K562 (cell line): ENCODE data around the gene SAMD8. TPM values are rescaled to one million over a fixed set of nuclear protein-coding genes. Genes with fewer than 3 reads are reported as not detected.

Experiments used
- ATAC-seq: fragments of 200-7000 bp; cut with Tn5 transposase; 3 replicates; pipeline ENCODE4 v1.9.1; 2020; ENCODE audit warnings: moderate library complexity
- BruUV-seq: library from RNA; stranded (reverse); fragments of 400-500 nt; replicated peaks from 2 replicates; lab custom pipeline; 2021; lab: Mats Ljungman, UMichigan
- CTCF ChIA-PET: fragments of 300-600 bp; formaldehyde crosslinking; extraction: SDS; loops from one replicate; lab custom pipeline; 2021; ENCODE audit warnings: low intra/inter-chr PET ratio; lab: Yijun Ruan, JAX
- POLR2A ChIA-PET: fragments of 300-600, 350-650 bp; sonication (Branson Sonifier 250); formaldehyde crosslinking; extraction: SDS; loops from one replicate; lab custom pipeline; 2021; ENCODE audit warnings: antibody characterized with exemption, inconsistent platforms; lab: Yijun Ruan, JAX
- DNase-seq, 4 experiments: peaks; one replicate each; pipeline versions ENCODE4 v3.0.0 to v3.0.0-alpha.2; 2011 to 2018; ENCODE audit warnings: low spot score in 3 of 4, mixed read lengths in 3 of 4; ENCODE audit errors: extremely low read depth in 1 of 4
- FAIRE-seq: peaks from 2 replicates; lab custom pipeline; 2011; peaks lifted over from hg19 to GRCh38; lab: Jason Lieb, UNC
- H2AFZ ChIP-seq: 2 replicates; pipeline ENCODE4 v1.6.0; 2011; ENCODE audit warnings: low read depth, low read length, control low read depth, inconsistent platforms
- H3K27ac ChIP-seq: fragments of 200-600 bp; 3 replicates; pipeline ENCODE4 v1.8.0; 2011; ENCODE audit warnings: low read depth, mild to moderate bottlenecking, control low read depth, inconsistent platforms, low read length, moderate library complexity, mixed read lengths; ENCODE audit errors: extremely low read depth
- H3K27me3 ChIP-seq, 2 experiments: fragments of 300-600 bp in 1 of 2; 2 replicates in 1 of 2; 3 replicates in 1 of 2; pipeline versions ENCODE4 v1.6.0 to v1.8.0; 2011; ENCODE audit warnings: inconsistent platforms in 2 of 2, low read length in 2 of 2, mild to moderate bottlenecking in 1 of 2, mixed read lengths in 1 of 2, moderate library complexity in 1 of 2; ENCODE audit not compliant: control insufficient read depth in 2 of 2, insufficient read depth in 2 of 2
- H3K36me3 ChIP-seq: fragments of 300-600 bp; 3 replicates; pipeline ENCODE4 v1.8.0; 2011; ENCODE audit warnings: mild to moderate bottlenecking, low read length, inconsistent platforms; ENCODE audit not compliant: control insufficient read depth, insufficient read depth
- H3K4me1 ChIP-seq, 2 experiments: fragments of 200-600 bp in 1 of 2; replicated peaks in 1 of 2; 2 replicates in 1 of 2; 3 replicates in 1 of 2; pipeline versions ENCODE4 v1.5.1 to v1.8.0; 2011; ENCODE audit warnings: inconsistent platforms in 2 of 2, low read length in 2 of 2, mild to moderate bottlenecking in 1 of 2, mixed read lengths in 1 of 2, moderate library complexity in 1 of 2; ENCODE audit not compliant: control insufficient read depth in 2 of 2, insufficient read depth in 2 of 2
- H3K4me2 ChIP-seq: 2 replicates; pipeline ENCODE4 v1.6.1; 2011; ENCODE audit warnings: low read length, control low read depth, inconsistent platforms, mixed read lengths; ENCODE audit not compliant: insufficient read depth
- H3K4me3 ChIP-seq: fragments of 200-600 bp; sonication (generic), shearing (Covaris generic); 2 replicates; pipeline ENCODE4 v1.5.1; 2016; ENCODE audit warnings: control low read depth, inconsistent platforms
- H3K79me2 ChIP-seq: fragments of 200-600 bp; 3 replicates; pipeline ENCODE4 v1.8.0; 2011; ENCODE audit warnings: low read length, inconsistent platforms; ENCODE audit not compliant: control insufficient read depth, insufficient read depth
- H3K9ac ChIP-seq, 2 experiments: 2 replicates each; pipeline versions ENCODE4 v1.6.0 to v1.6.1; 2011; ENCODE audit warnings: low read depth in 2 of 2, low read length in 2 of 2, control low read depth in 1 of 2, inconsistent platforms in 1 of 2, mild to moderate bottlenecking in 1 of 2, mixed read lengths in 1 of 2; ENCODE audit not compliant: insufficient read depth in 1 of 2
- H3K9me1 ChIP-seq: one replicate; pipeline ENCODE4 v1.6.0; 2011; ENCODE audit warnings: inconsistent platforms, mild to moderate bottlenecking, low read length, moderate library complexity; ENCODE audit not compliant: control insufficient read depth, insufficient read depth
- H3K9me3 ChIP-seq: replicated peaks from 2 replicates; pipeline ENCODE4 v1.5.1; 2011; ENCODE audit warnings: low read depth, low read length, inconsistent platforms; ENCODE audit not compliant: control insufficient read depth, insufficient read depth
- H4K20me1 ChIP-seq: replicated peaks from 2 replicates; pipeline ENCODE4 v1.6.1; 2011; ENCODE audit warnings: low read length, inconsistent platforms, mixed read lengths; ENCODE audit not compliant: control insufficient read depth, insufficient read depth
- ARHGAP35 ChIP-seq: fragments of 450-650 bp; IDR thresholded peaks from 2 replicates; pipeline ENCODE4 v1.6.1; 2018; ENCODE audit not compliant: partially characterized antibody
- ATF1 ChIP-seq, 2 experiments: fragments of 450-650 bp in 1 of 2; IDR thresholded peaks; 2 replicates each; pipeline ENCODE4 v1.6.1; 2016; ENCODE audit warnings: missing compliant biosample characterization in 1 of 2, missing genetic modification characterization in 1 of 2
- ATF6 ChIP-seq: sonication (generic); formaldehyde crosslinking; IDR thresholded peaks from 2 replicates; pipeline ENCODE4 v1.4.0; 2020; ENCODE audit warnings: mild to moderate bottlenecking, missing genetic modification reagents
- BCL6 ChIP-seq: fragments of 250-450 bp; sonication (Bioruptor Pico); IDR thresholded peaks from 2 replicates; pipeline ENCODE4 v1.4.0; 2020
- KLF10 ChIP-seq: fragments of 250-450 bp; sonication (Bioruptor Pico); IDR thresholded peaks from 2 replicates; pipeline ENCODE4 v1.6.1; 2021; ENCODE audit warnings: matching md5 sums
- LARP7 ChIP-seq: fragments of 450-650 bp; IDR thresholded peaks from 2 replicates; pipeline ENCODE4 v1.6.1; 2016
- SETDB1 ChIP-seq: IDR thresholded peaks from one replicate; pipeline ENCODE4 v1.6.1; 2012; ENCODE audit warnings: low read length, control low read depth, inconsistent platforms
- TAF1 ChIP-seq: IDR thresholded peaks from 2 replicates; pipeline ENCODE4 v1.6.1; 2011; ENCODE audit warnings: mild to moderate bottlenecking, low read length, moderate library complexity; ENCODE audit not compliant: insufficient read depth, control insufficient read depth, severe bottlenecking; ENCODE audit errors: extremely low read depth
- U2AF1 ChIP-seq: fragments of 200-400 bp; formaldehyde crosslinking; optimal IDR thresholded peaks from 2 replicates; pipeline ENCODE3; 2017; ENCODE audit warnings: mild to moderate bottlenecking, low read depth, low read length, moderate library complexity
- ZBTB5 ChIP-seq: fragments of 450-650 bp; IDR thresholded peaks from 2 replicates; pipeline ENCODE4 v1.6.1; 2017; ENCODE audit warnings: antibody characterized with exemption
- ZBTB9 ChIP-seq: fragments of 450-650 bp; formaldehyde crosslinking; IDR thresholded peaks from 2 replicates; pipeline ENCODE4 v1.4.0; 2020; ENCODE audit warnings: mild to moderate bottlenecking, moderate library complexity
- ZKSCAN1 ChIP-seq: fragments of 150-350 bp; IDR thresholded peaks from 2 replicates; pipeline ENCODE4 v1.6.1; 2016; ENCODE audit warnings: low read depth, low read length
- ZKSCAN3 ChIP-seq: fragments of 250-450 bp; sonication (Bioruptor Pico); IDR thresholded peaks from 2 replicates; pipeline ENCODE4 v1.4.0; 2020
- ZNF140 ChIP-seq: fragments of 250-450 bp; sonication (Bioruptor Pico); IDR thresholded peaks from 2 replicates; pipeline ENCODE4 v1.8.0; 2021; ENCODE audit warnings: moderate library complexity, mild to moderate bottlenecking, inconsistent platforms
- WGBS: fragments of 100-300 bp; shearing (Covaris generic); methylation state at CpG from one replicate; pipeline ENCODE4 v1.1.6; 2016; ENCODE audit warnings: low coverage, mixed read lengths; ENCODE audit not compliant: insufficient coverage; ENCODE audit errors: missing lambda C conversion rate; 5-methylcytosine and 5-hydroxymethylcytosine counted together
- in situ Hi-C: fragments of 300-500 bp; cut with MboI; formaldehyde crosslinking; loops from 4 replicates; pipeline ENCODE4 v1.15.0; 2018; ENCODE audit warnings: inconsistent platforms, mixed read lengths
- intact Hi-C: fragments of 100-400 bp; cut with micrococcal nuclease; formaldehyde crosslinking; loops from 2 replicates; pipeline ENCODE4 v1.14.2; 2022
- polyA plus RNA-seq, 8 experiments: library from polyadenylated mRNA; depleted of rRNA in 4 of 8; stranded (reverse) in 5 of 8; unstranded in 3 of 8; fragments of >200 nt; fragmentation: Nextera tagmentation in 2 of 8; fragmentation: Illumina TruSeq in 1 of 8; extraction: Ambion mirVana in 2 of 8; extraction: Trizol in 1 of 8; gene quantifications; 2 replicates each; pipeline versions ENCODE4 v1.2.1 to v1.2.3, GENCODE V29; 2011 to 2014; ENCODE audit warnings: inconsistent platforms in 1 of 8, missing spikeins in 1 of 8
- total RNA-seq, 7 experiments: library from RNA; depleted of rRNA in 6 of 7; stranded (reverse); fragments of >200 nt in 6 of 7; fragmentation: Illumina TruSeq in 2 of 7; extraction: Trizol in 2 of 7; gene quantifications; 2 replicates each; pipeline versions ENCODE4 v1.2.1 to v1.2.3, GENCODE V29; 2011 to 2021; ENCODE audit warnings: low replicate concordance in 1 of 7

SAMD8 gene
- total and polyA plus RNA-seq, 9 of the 15 experiments (the other 6 are each of a cell fraction or from before 2014, with no cell fraction given), result 2.7 to 16.1 (median 6.2) TPM

GRCh38 chr10:75073442-75073841, 38.0 kb upstream of the SAMD8 start (continued):
- no peak for TF ChIP-seq ZBTB5

GRCh38 chr10:75074711-75075445, 36.6 kb upstream of the SAMD8 start:
- no peak for DNase-seq
- H3K27ac ChIP-seq, result no peak overlapping the region
- no peaks in the 10 kb centered on the region for H4K20me1 ChIP-seq
- POLR2A ChIA-PET, result interaction anchor here (1.5 kb wide), 1 partner anchor 10 kb away, joined by 3 read pairs; no protein-coding TSS in a partner anchor
- WGBS, result 3% methylated on average over 2 of the region's 2 CpGs
- BruUV-seq, result no TSS peak
- H3K9me3 ChIP-seq, result no peaks in the 10 kb centered on the region
- H3K36me3 ChIP-seq, result no peaks in the 10 kb centered on the region
- H3K27me3 ChIP-seq, result no peaks in the 10 kb centered on the region; a peak in 1 of 5 replicates
- CTCF ChIA-PET, result no interaction called here
- H3K4me1 ChIP-seq, result peaks cover 0 to 9% of the 10 kb centered on the region in 2 experiments; a peak in 2 of 5 replicates
- FAIRE-seq, result no peak
- no peaks in the 10 kb centered on the region for H3K79me2 ChIP-seq
- ATAC-seq, result no peak
- no peak overlapping the region for H3K4me2 ChIP-seq
- H2AFZ ChIP-seq, result no peak overlapping the region
- in situ Hi-C loops, result no loop called here
- H3K9me1 ChIP-seq, result no peaks in the 10 kb centered on the region
- intact Hi-C loops, result no loop called here
- H3K4me3 ChIP-seq, result no peak overlapping the region
- no peak overlapping the region for H3K9ac ChIP-seq
- TF ChIP-seq LARP7 (no peak), ZBTB9 (CRISPR knock-in tag) (no peak), SETDB1 (no peak), ATF1 (CRISPR knock-in tag; IDR thresholded peaks at IDR 0.05) (no peak), ATF1 (tag; IDR thresholded peaks at IDR 0.05) (no peak), U2AF1 (no peak), BCL6 (CRISPR knock-in tag) (no peak), ZNF140 (CRISPR knock-in tag) (no peak), ARHGAP35 (no peak), ZKSCAN3 (CRISPR knock-in tag) (no peak), ATF6 (CRISPR knock-in tag) (no peak), ZKSCAN1 (no peak), TAF1 (no peak), KLF10 (CRISPR knock-in tag) (no peak)
